ENCODE results near the gene ALB. TPM values are rescaled to one million over a fixed set of nuclear protein-coding genes. Genes with fewer than 3 reads are reported as not detected.

ALB gene
- total and polyA plus RNA-seq, 8 donors = 0.99 to 111 (median 4.1) TPM; not detected in 1

GRCh38 chr4:73407227-73407673 is 3.2 kb downstream of the ALB start:
- Histone ChIP-seq H3K27me3 (no peaks in the 10 kb centered on the region), H3K9me3 (no peaks in the 10 kb centered on the region), H3K4me3 (no peak overlapping the region), H3K27ac (no peak overlapping the region), H3K36me3 (no peaks in the 10 kb centered on the region), H3K4me1 (no peaks in the 10 kb centered on the region)
- intact Hi-C loops (cut with DNase I) = no loop called here
- ATAC-seq = no peak
- no peak for DNase-seq
- TF ChIP-seq CTCF (IDR thresholded peaks at IDR 0.05) = no peak

- no peak overlapping the region for H3K4me3 ChIP-seq
- TF ChIP-seq CTCF (IDR thresholded peaks at IDR 0.05) = no peak
- DNase-seq = no peak
- intact Hi-C loops (cut with DNase I) = no loop called here
- H3K36me3 ChIP-seq = no peaks in the 10 kb centered on the region
- no peak for ATAC-seq
- H3K4me1 ChIP-seq = no peaks in the 10 kb centered on the region
- no peaks in the 10 kb centered on the region for H3K27me3 ChIP-seq
- no peaks in the 10 kb centered on the region for H3K9me3 ChIP-seq
- H3K27ac ChIP-seq = no peak overlapping the region
Measured at GRCh38 chr4:73408181-73408867, 4.2 kb downstream of the ALB start.

- Histone ChIP-seq H3K27me3 (no peaks in the 10 kb centered on the region), H3K9me3 (no peaks in the 10 kb centered on the region), H3K36me3 (no peaks in the 10 kb centered on the region), H3K4me3 (no peak overlapping the region), H3K4me1 (no peaks in the 10 kb centered on the region), H3K27ac (no peak overlapping the region)
- ATAC-seq (no peak), DNase-seq (no peak)
- no peak for TF ChIP-seq CTCF (IDR thresholded peaks at IDR 0.05)
- intact Hi-C loops (cut with DNase I) = no loop called here
Measured at GRCh38 chr4:73409012-73409862, 5.2 kb downstream of the ALB start.

GRCh38 chr4:73409978-73410548 is 6.0 kb downstream of the ALB start:
- no peak for ATAC-seq
- intact Hi-C loops (cut with DNase I) = no loop called here
- no peak for TF ChIP-seq CTCF (IDR thresholded peaks at IDR 0.05)

More at GRCh38 chr4:73409978-73410548, 6.0 kb downstream of the ALB start:
- Histone ChIP-seq H3K4me1 (no peaks in the 10 kb centered on the region), H3K4me3 (no peak overlapping the region), H3K27me3 (no peaks in the 10 kb centered on the region), H3K9me3 (no peaks in the 10 kb centered on the region), H3K36me3 (no peaks in the 10 kb centered on the region), H3K27ac (no peak overlapping the region)
- no peak for DNase-seq
